ENCODE results near the gene VWF.

VWF gene

GRCh38 chr12:6058481-6059161, 65.8 kb downstream of the VWF start:
- no peak for FAIRE-seq

GRCh38 chr12:6057700-6058099, 66.8 kb downstream of the VWF start:
- no peak for FAIRE-seq

GRCh38 chr12:6056406-6057240, 67.8 kb downstream of the VWF start:
- no peak for FAIRE-seq

GRCh38 chr12:6053541-6053940, 70.9 kb downstream of the VWF start:
- no peak for FAIRE-seq

- no peak for FAIRE-seq
Observed at GRCh38 chr12:6052940-6053329, 71.5 kb downstream of the VWF start.

- no peak for FAIRE-seq
Observed at GRCh38 chr12:6052206-6052939, 72.1 kb downstream of the VWF start.

- FAIRE-seq = no peak
Observed at GRCh38 chr12:6049992-6050391, 74.5 kb downstream of the VWF start.

GRCh38 chr12:6049587-6049986, 74.9 kb downstream of the VWF start:
- FAIRE-seq = no peak

- no peak for FAIRE-seq
Observed at GRCh38 chr12:6047249-6048237, 76.9 kb downstream of the VWF start.

GRCh38 chr12:6046511-6047180, 77.8 kb downstream of the VWF start:
- no peak for FAIRE-seq

GRCh38 chr12:6045438-6045837, 79.0 kb downstream of the VWF start:
- FAIRE-seq = no peak

- FAIRE-seq = no peak
Observed at GRCh38 chr12:6044082-6044481, 80.4 kb downstream of the VWF start.

- FAIRE-seq = no peak
Observed at GRCh38 chr12:6042446-6042845, 82.0 kb downstream of the VWF start.

GRCh38 chr12:6041891-6042290, 82.6 kb downstream of the VWF start:
- FAIRE-seq = no peak

- FAIRE-seq = no peak
Observed at GRCh38 chr12:6040815-6041214, 83.7 kb downstream of the VWF start.

- peak; percentile 37 for FAIRE-seq
Observed at GRCh38 chr12:6039894-6040601, 84.4 kb downstream of the VWF start.

GRCh38 chr12:6038160-6038559, 86.3 kb downstream of the VWF start:
- peak; percentile 34 for FAIRE-seq

- FAIRE-seq = no peak
Observed at GRCh38 chr12:6037459-6037858, 87.0 kb downstream of the VWF start.

- FAIRE-seq = no peak
Observed at GRCh38 chr12:6036509-6036908, 88.0 kb downstream of the VWF start.

GRCh38 chr12:6034596-6034995, 89.9 kb downstream of the VWF start:
- FAIRE-seq = no peak

- FAIRE-seq = no peak
Observed at GRCh38 chr12:6033546-6033945, 90.9 kb downstream of the VWF start.
